GM23338 (cell line): ENCODE results near the gene MAP2K6.

Experiments
- CTCF ChIP-seq, 2 experiments: fragments of 200-600 bp in 1 of 2; sonication (generic) in 1 of 2; conservative IDR thresholded peaks; 2 replicates each; pipeline versions ENCODE4 v1.5.1 to v1.6.1; 2016 to 2017; ENCODE audit warnings: antibody characterized with exemption in 2 of 2, low read depth in 2 of 2, mild to moderate bottlenecking in 2 of 2, moderate library complexity in 1 of 2
- JUNB ChIP-seq: IDR thresholded peaks from one replicate; pipeline ENCODE4 v1.6.1; 2016; ENCODE audit warnings: antibody characterized with exemption; ENCODE audit not compliant: unreplicated experiment
- POLR2AphosphoS5 ChIP-seq: IDR thresholded peaks from 2 replicates; pipeline ENCODE4 v1.6.1; 2016; ENCODE audit warnings: antibody characterized with exemption, low read depth

- TF ChIP-seq CTCF (conservative IDR thresholded peaks at IDR 0.05; ENCODE audit: low read depth in 2 of 2) (no peak), POLR2AphosphoS5 (no peak), JUNB (no peak)
These were observed 179.2 kb downstream of the MAP2K6 start for GRCh38 chr17:69593716-69594115.
